ENCODE measurements around the gene AVPR1B. TPM values are rescaled to one million over a fixed set of nuclear protein-coding genes. Genes with fewer than 3 reads are reported as not detected.

AVPR1B gene
- total and polyA plus RNA-seq, 4 donors = not detected

GRCh38 chr1:206087091-206087490 lies 30.1 kb downstream of the AVPR1B start:
- no peak for TF ChIP-seq CTCF (IDR thresholded peaks at IDR 0.05; ENCODE audit: control extremely low read depth, extremely low read depth)
- Histone ChIP-seq H3K9ac (ENCODE audit: insufficient read depth in 1 of 2, low read length in 2 of 2) (no peak overlapping the region), H3K27me3 (ENCODE audit: control insufficient read depth in 3 of 3, insufficient read depth in 3 of 3, low read length in 2 of 3) (peaks cover 0 to 5% (median 3%) of the 10 kb centered on the region in 3 donors), H3K4me1 (ENCODE audit: control insufficient read depth in 5 of 5, insufficient read depth in 5 of 5, low read length in 5 of 5) (no peaks in the 10 kb centered on the region), H3K27ac (ENCODE audit: low read depth in 1 of 2, low read length in 1 of 2) (no peak overlapping the region), H3K36me3 (ENCODE audit: control insufficient read depth in 4 of 4, insufficient read depth in 4 of 4, low read length in 4 of 4) (no peaks in the 10 kb centered on the region), H3K4me3 (no peak overlapping the region), H3K9me3 (ENCODE audit: control insufficient read depth in 4 of 4, insufficient read depth in 3 of 4, low read length in 3 of 4) (no peaks in the 10 kb centered on the region)
- WGBS, 2 donors = 91 to 94% methylated on average over 3 of the region's 3 CpGs
- no peak for DNase-seq
- no peak for ATAC-seq (ENCODE audit: insufficient read depth, low FRiP score)

- Histone ChIP-seq H3K27ac (ENCODE audit: low read depth in 1 of 2, low read length in 1 of 2) (no peak overlapping the region), H3K9me3 (ENCODE audit: control insufficient read depth in 4 of 4, insufficient read depth in 3 of 4, low read length in 3 of 4) (no peaks in the 10 kb centered on the region), H3K36me3 (ENCODE audit: control insufficient read depth in 4 of 4, insufficient read depth in 4 of 4, low read length in 4 of 4) (no peaks in the 10 kb centered on the region), H3K4me1 (ENCODE audit: control insufficient read depth in 5 of 5, insufficient read depth in 5 of 5, low read length in 5 of 5) (no peaks in the 10 kb centered on the region), H3K9ac (ENCODE audit: insufficient read depth in 1 of 2, low read length in 2 of 2) (no peak overlapping the region), H3K4me3 (no peak overlapping the region), H3K27me3 (ENCODE audit: control insufficient read depth in 3 of 3, insufficient read depth in 3 of 3, low read length in 2 of 3) (peaks cover 0 to 5% (median 0%) of the 10 kb centered on the region in 3 donors)
- ATAC-seq (ENCODE audit: insufficient read depth, low FRiP score) = no peak
- no peak for TF ChIP-seq CTCF (IDR thresholded peaks at IDR 0.05; ENCODE audit: control extremely low read depth, extremely low read depth)
- DNase-seq = no peak
- 96 to 97% methylated on average over 2 of the region's 2 CpGs for WGBS, 2 donors
Observed at GRCh38 chr1:206083750-206084149, 33.4 kb downstream of the AVPR1B start.

GRCh38 chr1:206082831-206083695 lies 34.1 kb downstream of the AVPR1B start:
- no peak overlapping the region for H3K27ac ChIP-seq (ENCODE audit: low read depth in 1 of 2, low read length in 1 of 2)
- no peak for ATAC-seq (ENCODE audit: insufficient read depth, low FRiP score)
- H3K9ac ChIP-seq (ENCODE audit: insufficient read depth in 1 of 2, low read length in 2 of 2) = no peak overlapping the region
- H3K4me1 ChIP-seq (ENCODE audit: control insufficient read depth in 5 of 5, insufficient read depth in 5 of 5, low read length in 5 of 5) = no peaks in the 10 kb centered on the region
- WGBS, 2 donors = 35 to 55% methylated on average over 8 of the region's 8 CpGs
- no peaks in the 10 kb centered on the region for H3K36me3 ChIP-seq (ENCODE audit: control insufficient read depth in 4 of 4, insufficient read depth in 4 of 4, low read length in 4 of 4)
- no peaks in the 10 kb centered on the region for H3K9me3 ChIP-seq (ENCODE audit: control insufficient read depth in 4 of 4, insufficient read depth in 3 of 4, low read length in 3 of 4)
- TF ChIP-seq CTCF (IDR thresholded peaks at IDR 0.05; ENCODE audit: control extremely low read depth, extremely low read depth) = no peak
- H3K27me3 ChIP-seq (ENCODE audit: control insufficient read depth in 3 of 3, insufficient read depth in 3 of 3, low read length in 2 of 3) = peaks cover 0 to 5% (median 0%) of the 10 kb centered on the region in 3 donors
- no peak for DNase-seq
- no peak overlapping the region for H3K4me3 ChIP-seq
